Measurements from ENCODE around the gene PCCA.

DNA sequence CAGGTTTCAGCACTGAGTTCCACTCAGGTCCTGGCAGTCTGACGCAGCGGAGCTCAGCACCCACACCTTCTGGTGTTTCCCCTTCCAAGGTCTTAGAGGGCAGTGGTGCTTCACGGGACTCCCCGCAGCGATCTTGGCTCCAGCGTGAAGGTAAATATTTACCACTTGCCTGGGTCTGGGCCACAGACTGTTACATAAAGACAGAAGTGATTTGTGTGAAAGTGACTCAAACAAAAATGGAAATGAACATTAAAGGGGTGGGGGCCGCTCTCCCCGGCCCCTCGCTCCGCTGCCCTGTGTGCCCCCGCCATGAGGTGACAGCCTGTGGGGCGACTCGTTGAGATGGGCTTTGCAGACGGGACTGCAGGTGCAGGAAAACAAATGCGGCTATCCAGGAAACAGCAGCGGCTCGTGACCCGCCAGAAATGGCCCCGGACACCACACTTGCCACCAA is 444.7 kb downstream of the PCCA start:
- TF ChIP-seq, protein P1, sequence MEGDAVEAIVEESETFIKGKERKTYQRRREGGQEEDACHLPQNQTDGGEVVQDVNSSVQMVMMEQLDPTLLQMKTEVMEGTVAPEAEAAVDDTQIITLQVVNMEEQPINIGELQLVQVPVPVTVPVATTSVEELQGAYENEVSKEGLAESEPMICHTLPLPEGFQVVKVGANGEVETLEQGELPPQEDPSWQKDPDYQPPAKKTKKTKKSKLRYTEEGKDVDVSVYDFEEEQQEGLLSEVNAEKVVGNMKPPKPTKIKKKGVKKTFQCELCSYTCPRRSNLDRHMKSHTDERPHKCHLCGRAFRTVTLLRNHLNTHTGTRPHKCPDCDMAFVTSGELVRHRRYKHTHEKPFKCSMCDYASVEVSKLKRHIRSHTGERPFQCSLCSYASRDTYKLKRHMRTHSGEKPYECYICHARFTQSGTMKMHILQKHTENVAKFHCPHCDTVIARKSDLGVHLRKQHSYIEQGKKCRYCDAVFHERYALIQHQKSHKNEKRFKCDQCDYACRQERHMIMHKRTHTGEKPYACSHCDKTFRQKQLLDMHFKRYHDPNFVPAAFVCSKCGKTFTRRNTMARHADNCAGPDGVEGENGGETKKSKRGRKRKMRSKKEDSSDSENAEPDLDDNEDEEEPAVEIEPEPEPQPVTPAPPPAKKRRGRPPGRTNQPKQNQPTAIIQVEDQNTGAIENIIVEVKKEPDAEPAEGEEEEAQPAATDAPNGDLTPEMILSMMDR (IDR thresholded peaks at IDR 0.05; ENCODE audit: insufficient read depth, low read length, poor library complexity, severe bottlenecking) = no peak
- no peak for TF ChIP-seq EZH2phosphoT487 (conservative IDR thresholded peaks at IDR 0.05; ENCODE audit: low read length)
